Hepatocyte (in vitro differentiated cells): Measurements from ENCODE around the gene DAPP1.

Experiments
- EZH2 ChIP-seq: fragments of 200-600 bp; sonication (generic); IDR thresholded peaks from 2 replicates; pipeline ENCODE4 v1.6.1; 2016; ENCODE audit warnings: antibody characterized with exemption, mild to moderate bottlenecking, borderline replicate concordance
- TF ChIP-seq, protein P1 (sequence below): fragments of 200-600 bp; sonication (generic); IDR thresholded peaks from 2 replicates; pipeline ENCODE4 v1.5.1; 2016; ENCODE audit warnings: antibody characterized with exemption, mild to moderate bottlenecking; ENCODE audit not compliant: poor library complexity

- TF ChIP-seq, protein P1, sequence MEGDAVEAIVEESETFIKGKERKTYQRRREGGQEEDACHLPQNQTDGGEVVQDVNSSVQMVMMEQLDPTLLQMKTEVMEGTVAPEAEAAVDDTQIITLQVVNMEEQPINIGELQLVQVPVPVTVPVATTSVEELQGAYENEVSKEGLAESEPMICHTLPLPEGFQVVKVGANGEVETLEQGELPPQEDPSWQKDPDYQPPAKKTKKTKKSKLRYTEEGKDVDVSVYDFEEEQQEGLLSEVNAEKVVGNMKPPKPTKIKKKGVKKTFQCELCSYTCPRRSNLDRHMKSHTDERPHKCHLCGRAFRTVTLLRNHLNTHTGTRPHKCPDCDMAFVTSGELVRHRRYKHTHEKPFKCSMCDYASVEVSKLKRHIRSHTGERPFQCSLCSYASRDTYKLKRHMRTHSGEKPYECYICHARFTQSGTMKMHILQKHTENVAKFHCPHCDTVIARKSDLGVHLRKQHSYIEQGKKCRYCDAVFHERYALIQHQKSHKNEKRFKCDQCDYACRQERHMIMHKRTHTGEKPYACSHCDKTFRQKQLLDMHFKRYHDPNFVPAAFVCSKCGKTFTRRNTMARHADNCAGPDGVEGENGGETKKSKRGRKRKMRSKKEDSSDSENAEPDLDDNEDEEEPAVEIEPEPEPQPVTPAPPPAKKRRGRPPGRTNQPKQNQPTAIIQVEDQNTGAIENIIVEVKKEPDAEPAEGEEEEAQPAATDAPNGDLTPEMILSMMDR, result no peak
- TF ChIP-seq EZH2, result no peak
These were observed 17.1 kb downstream of the DAPP1 start for GRCh38 chr4:99833756-99834155.
